PC-3 (cell line): ENCODE results near the gene BLOC1S1.

Source experiments
- EZH2 ChIP-seq: fragments of 300-600 bp; sonication (generic); IDR thresholded peaks from one replicate; pipeline ENCODE4 v1.6.1; 2017; ENCODE audit warnings: antibody characterized with exemption, mild to moderate bottlenecking, low read length; ENCODE audit not compliant: unreplicated experiment
- EZH2phosphoT487 ChIP-seq: fragments of 300-600 bp; sonication (generic); IDR thresholded peaks from 2 replicates; pipeline ENCODE4 v1.6.1; 2018; ENCODE audit warnings: mild to moderate bottlenecking, antibody characterized with exemption, low read length, borderline replicate concordance
- TF ChIP-seq, protein P1 (sequence below): fragments of 300-600 bp; sonication (generic); conservative IDR thresholded peaks from 2 replicates; pipeline ENCODE4 v1.5.1; 2017; ENCODE audit warnings: antibody characterized with exemption, low read depth, mild to moderate bottlenecking, low read length

DNA sequence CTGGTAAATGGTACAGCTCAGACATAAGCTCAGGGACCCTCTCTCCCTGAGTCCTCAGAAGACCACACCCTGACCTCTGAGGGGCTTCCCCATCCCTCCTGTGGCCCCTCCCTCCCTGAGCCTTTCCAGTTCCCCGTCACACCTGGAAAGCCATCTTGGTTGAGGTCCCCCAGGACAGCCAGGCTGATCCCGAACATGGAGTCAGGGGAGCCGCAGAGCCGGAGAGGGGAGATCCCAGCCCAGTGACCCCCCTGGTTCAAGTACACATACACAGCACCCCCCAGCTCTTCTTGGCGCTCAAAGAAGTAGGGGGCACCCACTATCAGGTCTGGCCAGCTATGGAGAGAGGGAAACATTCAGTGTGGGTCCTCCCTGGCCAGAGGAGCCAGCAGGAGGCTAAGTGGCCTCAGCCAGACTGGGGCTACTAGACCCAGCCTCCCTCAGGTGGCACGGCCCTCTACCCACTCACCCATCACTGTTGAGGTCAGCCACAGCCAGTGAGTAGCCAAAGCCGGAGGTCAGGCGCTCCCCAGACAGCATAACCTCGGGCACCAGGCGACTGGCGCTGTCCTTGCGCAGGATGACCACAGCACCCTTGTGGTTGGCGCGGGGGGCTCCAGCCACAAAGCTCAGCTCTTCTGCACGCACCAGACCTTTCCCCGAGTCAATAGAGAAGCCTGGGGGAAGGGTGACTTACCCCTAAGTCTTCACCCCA, 17.4 kb upstream of the BLOC1S1 start:
- TF ChIP-seq, protein P1, sequence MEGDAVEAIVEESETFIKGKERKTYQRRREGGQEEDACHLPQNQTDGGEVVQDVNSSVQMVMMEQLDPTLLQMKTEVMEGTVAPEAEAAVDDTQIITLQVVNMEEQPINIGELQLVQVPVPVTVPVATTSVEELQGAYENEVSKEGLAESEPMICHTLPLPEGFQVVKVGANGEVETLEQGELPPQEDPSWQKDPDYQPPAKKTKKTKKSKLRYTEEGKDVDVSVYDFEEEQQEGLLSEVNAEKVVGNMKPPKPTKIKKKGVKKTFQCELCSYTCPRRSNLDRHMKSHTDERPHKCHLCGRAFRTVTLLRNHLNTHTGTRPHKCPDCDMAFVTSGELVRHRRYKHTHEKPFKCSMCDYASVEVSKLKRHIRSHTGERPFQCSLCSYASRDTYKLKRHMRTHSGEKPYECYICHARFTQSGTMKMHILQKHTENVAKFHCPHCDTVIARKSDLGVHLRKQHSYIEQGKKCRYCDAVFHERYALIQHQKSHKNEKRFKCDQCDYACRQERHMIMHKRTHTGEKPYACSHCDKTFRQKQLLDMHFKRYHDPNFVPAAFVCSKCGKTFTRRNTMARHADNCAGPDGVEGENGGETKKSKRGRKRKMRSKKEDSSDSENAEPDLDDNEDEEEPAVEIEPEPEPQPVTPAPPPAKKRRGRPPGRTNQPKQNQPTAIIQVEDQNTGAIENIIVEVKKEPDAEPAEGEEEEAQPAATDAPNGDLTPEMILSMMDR: no peak
- TF ChIP-seq EZH2: no peak
- no peak for TF ChIP-seq EZH2phosphoT487
